ENCODE data around the gene TTI1. TPM values are rescaled to one million over a fixed set of nuclear protein-coding genes. Genes with fewer than 3 reads are reported as not detected.

Gene TTI1
- total RNA-seq, 2 donors from 2014 or later = 37.5 to 56.2 TPM

DNA sequence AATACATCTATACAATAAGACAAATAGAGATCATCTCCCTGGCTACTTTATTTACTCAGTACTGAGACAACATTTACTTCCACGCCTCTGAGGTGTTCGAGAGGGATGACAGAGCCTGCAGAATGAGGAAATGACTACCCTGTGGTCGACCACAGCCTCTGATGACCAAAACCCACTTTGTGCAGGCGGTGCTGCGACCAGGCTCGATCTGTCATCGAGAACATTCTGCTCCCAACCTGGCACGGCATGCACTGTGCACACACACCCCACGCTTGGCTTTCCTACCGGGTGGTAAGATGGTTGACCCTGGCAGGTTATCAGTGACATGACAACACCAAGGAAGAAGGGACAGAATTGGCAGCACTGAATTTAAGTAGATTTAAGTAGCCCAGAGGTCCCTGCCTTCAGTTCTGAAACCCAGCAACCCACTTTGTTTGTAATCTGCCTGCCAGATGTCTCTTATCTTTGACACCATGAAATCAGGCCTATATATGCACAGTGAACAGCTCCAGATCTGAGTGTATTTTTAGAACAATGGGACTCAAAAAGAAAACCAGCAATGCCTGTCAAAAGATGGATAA is 42.6 kb downstream of the TTI1 start:
- Histone ChIP-seq H3K27ac (ENCODE audit: low read depth, low read length) (no peak overlapping the region), H3K4me3 (ENCODE audit: low read length) (no peak overlapping the region), H3K9me3 (ENCODE audit: control insufficient read depth, low read length) (no peaks in the 10 kb centered on the region), H3K9ac (ENCODE audit: extremely low read depth, low read length, poor library complexity, severe bottlenecking) (no peak overlapping the region), H3K4me1 (ENCODE audit: control insufficient read depth, insufficient read depth, low read length) (peaks cover 16% of the 10 kb centered on the region), H3K27me3 (ENCODE audit: control insufficient read depth, insufficient read depth, low read length, poor library complexity, severe bottlenecking) (no peaks in the 10 kb centered on the region), H3K36me3 (ENCODE audit: control insufficient read depth, insufficient read depth, low read length) (peaks cover 55% of the 10 kb centered on the region)
- no peaks in the 10 kb centered on the region for H3K27me3 Mint-ChIP-seq (ENCODE audit: insufficient read depth)
- peaks cover 33% of the 10 kb centered on the region for H3K36me3 Mint-ChIP-seq (ENCODE audit: low read depth)
- no peaks in the 10 kb centered on the region for H3K9me3 Mint-ChIP-seq
- peaks cover 28% of the 10 kb centered on the region for H3K4me1 Mint-ChIP-seq
- DNase-seq = no peak
- TF ChIP-seq, protein P1, sequence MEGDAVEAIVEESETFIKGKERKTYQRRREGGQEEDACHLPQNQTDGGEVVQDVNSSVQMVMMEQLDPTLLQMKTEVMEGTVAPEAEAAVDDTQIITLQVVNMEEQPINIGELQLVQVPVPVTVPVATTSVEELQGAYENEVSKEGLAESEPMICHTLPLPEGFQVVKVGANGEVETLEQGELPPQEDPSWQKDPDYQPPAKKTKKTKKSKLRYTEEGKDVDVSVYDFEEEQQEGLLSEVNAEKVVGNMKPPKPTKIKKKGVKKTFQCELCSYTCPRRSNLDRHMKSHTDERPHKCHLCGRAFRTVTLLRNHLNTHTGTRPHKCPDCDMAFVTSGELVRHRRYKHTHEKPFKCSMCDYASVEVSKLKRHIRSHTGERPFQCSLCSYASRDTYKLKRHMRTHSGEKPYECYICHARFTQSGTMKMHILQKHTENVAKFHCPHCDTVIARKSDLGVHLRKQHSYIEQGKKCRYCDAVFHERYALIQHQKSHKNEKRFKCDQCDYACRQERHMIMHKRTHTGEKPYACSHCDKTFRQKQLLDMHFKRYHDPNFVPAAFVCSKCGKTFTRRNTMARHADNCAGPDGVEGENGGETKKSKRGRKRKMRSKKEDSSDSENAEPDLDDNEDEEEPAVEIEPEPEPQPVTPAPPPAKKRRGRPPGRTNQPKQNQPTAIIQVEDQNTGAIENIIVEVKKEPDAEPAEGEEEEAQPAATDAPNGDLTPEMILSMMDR (conservative IDR thresholded peaks at IDR 0.05) = no peak
- 89 to 94% methylated on average over 10 of the region's 10 CpGs for WGBS, 2 experiments (ENCODE audit: insufficient coverage in 1 of 2, insufficient read length in 1 of 2)
- no peak overlapping the region for H3K4me3 Mint-ChIP-seq
- no peak overlapping the region for H3K27ac Mint-ChIP-seq

DNA sequence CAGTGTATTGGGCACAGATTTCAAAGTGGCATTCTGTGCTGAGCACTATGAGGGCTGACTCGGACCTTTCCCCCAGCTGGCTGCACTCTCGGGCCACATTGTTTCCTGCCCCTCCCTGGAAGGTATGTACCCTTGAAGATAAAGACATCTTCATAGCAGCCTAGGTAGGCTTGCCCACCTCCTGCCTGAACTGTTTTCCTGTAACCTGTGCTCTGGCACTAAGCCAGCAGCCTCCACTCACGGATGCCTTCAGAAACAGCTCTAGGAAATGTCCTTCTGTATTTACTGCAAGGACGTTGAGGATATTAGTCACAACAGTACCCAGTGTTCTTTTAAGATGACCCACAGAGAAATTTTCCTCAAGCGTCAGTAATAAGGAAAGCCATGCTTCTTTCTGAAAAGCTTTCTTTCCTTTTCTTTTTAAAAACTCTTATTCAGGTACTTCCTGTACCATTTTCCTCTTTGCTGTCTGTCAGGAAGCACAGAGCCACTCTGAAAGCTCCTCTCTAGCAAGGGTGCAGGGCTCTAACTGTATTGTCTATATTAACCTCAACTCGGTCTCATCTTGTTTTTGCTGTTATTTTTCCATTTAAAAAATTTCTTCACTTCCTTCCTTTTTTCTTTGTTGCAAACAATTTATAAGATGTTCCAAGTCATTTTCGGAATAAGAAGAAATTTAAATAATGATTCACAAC is 43.5 kb downstream of the TTI1 start:
- TF ChIP-seq, protein P1 (conservative IDR thresholded peaks at IDR 0.05) = no peak
- WGBS, 2 experiments (ENCODE audit: insufficient coverage in 1 of 2, insufficient read length in 1 of 2) = 90 to 96% methylated on average over 6 of the region's 7 CpGs
- H3K4me1 Mint-ChIP-seq = peaks cover 28% of the 10 kb centered on the region
- H3K27me3 ChIP-seq (ENCODE audit: control insufficient read depth, insufficient read depth, low read length, poor library complexity, severe bottlenecking) = no peaks in the 10 kb centered on the region
- H3K36me3 Mint-ChIP-seq (ENCODE audit: low read depth) = peaks cover 26% of the 10 kb centered on the region
- peaks cover 16% of the 10 kb centered on the region for H3K4me1 ChIP-seq (ENCODE audit: control insufficient read depth, insufficient read depth, low read length)
- H3K36me3 ChIP-seq (ENCODE audit: control insufficient read depth, insufficient read depth, low read length) = peaks cover 45% of the 10 kb centered on the region
- no peak overlapping the region for H3K27ac ChIP-seq (ENCODE audit: low read depth, low read length)
- H3K9ac ChIP-seq (ENCODE audit: extremely low read depth, low read length, poor library complexity, severe bottlenecking) = no peak overlapping the region
- no peaks in the 10 kb centered on the region for H3K27me3 Mint-ChIP-seq (ENCODE audit: insufficient read depth)
- H3K4me3 Mint-ChIP-seq = no peak overlapping the region
- no peak overlapping the region for H3K4me3 ChIP-seq (ENCODE audit: low read length)
- peak; percentile 22 for DNase-seq
- H3K9me3 Mint-ChIP-seq = no peaks in the 10 kb centered on the region
- no peak overlapping the region for H3K27ac Mint-ChIP-seq
- no peaks in the 10 kb centered on the region for H3K9me3 ChIP-seq (ENCODE audit: control insufficient read depth, low read length)

DNA sequence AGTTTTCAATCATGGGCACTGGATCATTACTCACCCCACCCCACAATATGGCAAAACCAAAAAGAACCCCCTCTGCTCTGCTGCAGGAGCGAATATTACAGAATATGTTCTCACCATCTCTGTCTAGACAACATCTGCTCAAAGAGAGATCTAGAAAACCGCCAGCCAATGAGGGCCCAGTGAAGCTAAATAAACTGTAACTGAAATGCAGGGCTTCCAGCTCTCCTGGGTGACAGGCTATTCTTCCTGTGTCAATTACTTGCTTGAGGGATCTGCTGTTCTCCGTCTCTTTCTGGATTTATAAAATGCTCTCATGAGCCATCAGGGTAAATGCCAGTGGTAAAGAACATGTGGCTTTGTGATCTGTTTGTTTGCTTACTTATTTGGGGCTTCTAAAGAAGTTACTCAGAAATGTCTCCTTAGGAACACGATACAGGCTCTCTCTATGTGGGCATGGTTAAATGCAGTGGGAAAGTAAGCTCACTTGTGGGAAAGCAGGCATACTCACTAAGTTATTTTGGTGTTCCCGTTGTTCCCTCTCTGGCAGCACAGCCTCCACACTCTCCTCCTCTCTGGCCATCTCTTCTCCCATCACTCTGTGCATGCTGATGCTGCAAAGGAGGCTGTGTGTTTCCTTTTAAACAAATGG is 44.8 kb downstream of the TTI1 start:
- no peaks in the 10 kb centered on the region for H3K9me3 ChIP-seq (ENCODE audit: control insufficient read depth, low read length)
- DNase-seq = peak; percentile 11
- peaks cover 16% of the 10 kb centered on the region for H3K4me1 ChIP-seq (ENCODE audit: control insufficient read depth, insufficient read depth, low read length)
- H3K9ac ChIP-seq (ENCODE audit: extremely low read depth, low read length, poor library complexity, severe bottlenecking) = no peak overlapping the region
- Mint-ChIP-seq H3K4me1 (peaks cover 31% of the 10 kb centered on the region), H3K27me3 (ENCODE audit: insufficient read depth) (no peaks in the 10 kb centered on the region), H3K27ac (no peak overlapping the region), H3K9me3 (no peaks in the 10 kb centered on the region), H3K36me3 (ENCODE audit: low read depth) (peaks cover 21% of the 10 kb centered on the region), H3K4me3 (no peak overlapping the region)
- H3K36me3 ChIP-seq (ENCODE audit: control insufficient read depth, insufficient read depth, low read length) = peaks cover 36% of the 10 kb centered on the region
- no peaks in the 10 kb centered on the region for H3K27me3 ChIP-seq (ENCODE audit: control insufficient read depth, insufficient read depth, low read length, poor library complexity, severe bottlenecking)
- TF ChIP-seq, protein P1 (conservative IDR thresholded peaks at IDR 0.05) = no peak
- peak overlapping the region; percentile 59 for H3K27ac ChIP-seq (ENCODE audit: low read depth, low read length)
- H3K4me3 ChIP-seq (ENCODE audit: low read length) = no peak overlapping the region
- 93 to 95% methylated on average over 5 of the region's 5 CpGs for WGBS, 2 experiments (ENCODE audit: insufficient coverage in 1 of 2, insufficient read length in 1 of 2)

All from endodermal cell (in vitro differentiated cells).